Natural killer cell (primary cell): ENCODE results near the gene GSDMA. TPM values are rescaled to one million over a fixed set of nuclear protein-coding genes. Genes with fewer than 3 reads are reported as not detected.
"Not testable (repeated sequence)": the region's sequence is repeated elsewhere in the genome, so short reads cannot be mapped to it uniquely, and the experiment has no call there.

Experiments
- ATAC-seq, 3 donors: fragments of 150-1000 bp in 2 of 3; fragments of 200-7000 bp in 1 of 3; cut with Tn5 transposase; 1 replicate in 1 of 3; 2 replicates in 2 of 3; pipeline ENCODE4 v1.10.0; 2021; ENCODE audit warnings: mild to moderate bottlenecking in 2 of 3, moderate library complexity in 2 of 3
- DNase-seq, 2 donors: peaks; one replicate each; pipeline versions ENCODE4 v3.0.0 to v3.0.0-alpha.2; 2013 to 2021; ENCODE audit warnings: mixed read lengths in 1 of 2
- H3K27ac ChIP-seq: one replicate; pipeline ENCODE4 v1.5.1; 2013; ENCODE audit warnings: mild to moderate bottlenecking, low read length
- H3K27me3 ChIP-seq: one replicate; pipeline ENCODE4 v1.6.1; 2013; ENCODE audit warnings: low read length; ENCODE audit not compliant: control insufficient read depth, insufficient read depth
- H3K36me3 ChIP-seq: one replicate; pipeline ENCODE4 v1.6.1; 2013; ENCODE audit warnings: low read length; ENCODE audit not compliant: control insufficient read depth, insufficient read depth
- H3K4me1 ChIP-seq: one replicate; pipeline ENCODE4 v1.6.1; 2013; ENCODE audit warnings: low read length; ENCODE audit not compliant: control insufficient read depth, insufficient read depth
- H3K4me3 ChIP-seq: one replicate; pipeline ENCODE4 v1.5.1; 2013; ENCODE audit warnings: low read length
- H3K9me3 ChIP-seq: one replicate; pipeline ENCODE4 v1.6.1; 2013; ENCODE audit warnings: low read length; ENCODE audit not compliant: control insufficient read depth, insufficient read depth
- H3K27ac Mint-ChIP-seq, 2 donors: one replicate each; pipeline ENCODE4 v1.8.0; 2022; ENCODE audit warnings: mild to moderate bottlenecking in 2 of 2, mixed read lengths in 2 of 2, moderate library complexity in 1 of 2
- H3K27me3 Mint-ChIP-seq, 2 donors: one replicate each; pipeline ENCODE4 v1.8.0; 2022; ENCODE audit warnings: low read depth in 2 of 2, mixed read lengths in 2 of 2
- H3K36me3 Mint-ChIP-seq: one replicate; pipeline ENCODE4 v1.8.0; 2022; ENCODE audit warnings: mixed read lengths
- H3K4me1 Mint-ChIP-seq, 2 donors: one replicate each; pipeline ENCODE4 v1.8.0; 2022; ENCODE audit warnings: mixed read lengths in 2 of 2
- H3K4me3 Mint-ChIP-seq: one replicate; pipeline ENCODE4 v1.8.0; 2022; ENCODE audit warnings: mild to moderate bottlenecking, moderate library complexity, mixed read lengths
- H3K9me3 Mint-ChIP-seq, 2 donors: one replicate each; pipeline ENCODE4 v1.8.0; 2022; ENCODE audit warnings: mixed read lengths in 2 of 2
- CTCF ChIP-seq: fragments of 200-600 bp; IDR thresholded peaks from one replicate; pipeline ENCODE4 v1.8.0; 2022; ENCODE audit warnings: antibody characterized with exemption
- WGBS: methylation state at CpG from one replicate; pipeline ENCODE4 v1.1.7; 2013; ENCODE audit warnings: missing lambda C conversion rate; ENCODE audit not compliant: insufficient coverage; 5-methylcytosine and 5-hydroxymethylcytosine counted together
- intact Hi-C: fragments of 100-400 bp; cut with micrococcal nuclease; formaldehyde crosslinking; loops from one replicate; pipeline ENCODE4 v1.14.2; 2022
- total RNA-seq, 4 donors: library from RNA; stranded (reverse); fragments of 120-200 nt in 1 of 4; gene quantifications; one replicate each; pipeline versions ENCODE4 v1.2.3 to v1.2.4, GENCODE V29; 2013 to 2022

Gene GSDMA
- total RNA-seq, 3 donors from 2014 or later (not counting 1 experiment from before 2014, with no cell fraction given), result 1.1 to 3.2 (median 2.1) TPM

- no peak for ATAC-seq
- Mint-ChIP-seq H3K27me3 (no peaks in the 10 kb centered on the region), H3K4me1 (peaks cover 0 to 15% of the 10 kb centered on the region in 2 donors), H3K9me3 (no peaks in the 10 kb centered on the region), H3K4me3 (no peak overlapping the region), H3K27ac (no peak overlapping the region), H3K36me3 (peaks cover 19% of the 10 kb centered on the region)
- Histone ChIP-seq H3K36me3 (peaks cover 52% of the 10 kb centered on the region), H3K4me3 (no peak overlapping the region), H3K27me3 (no peaks in the 10 kb centered on the region), H3K27ac (no peak overlapping the region), H3K9me3 (no peaks in the 10 kb centered on the region), H3K4me1 (no peaks in the 10 kb centered on the region)
- intact Hi-C loops, result no loop called here
- TF ChIP-seq CTCF, result no peak
- WGBS, result 93% methylated on average over 4 of the region's 4 CpGs
- DNase-seq, result no peak
Observed at GRCh38 chr17:39997543-39997942, 34.7 kb downstream of the GSDMA start.

GRCh38 chr17:39999067-39999466 lies 36.3 kb downstream of the GSDMA start:
- no peak for ATAC-seq
- Mint-ChIP-seq H3K4me1 (peaks cover 0 to 9% of the 10 kb centered on the region in 2 donors), H3K9me3 (no peaks in the 10 kb centered on the region), H3K36me3 (peaks cover 4% of the 10 kb centered on the region), H3K4me3 (no peak overlapping the region), H3K27ac (no peak overlapping the region), H3K27me3 (no peaks in the 10 kb centered on the region)
- WGBS, result 96% methylated on average over 4 of the region's 4 CpGs
- H3K27me3 ChIP-seq, result no peaks in the 10 kb centered on the region
- no peak overlapping the region for H3K4me3 ChIP-seq
- peaks cover 37% of the 10 kb centered on the region for H3K36me3 ChIP-seq
- H3K9me3 ChIP-seq, result no peaks in the 10 kb centered on the region
- no peak for DNase-seq
- H3K27ac ChIP-seq, result no peak overlapping the region
- no peak for TF ChIP-seq CTCF
- intact Hi-C loops, result no loop called here
- no peaks in the 10 kb centered on the region for H3K4me1 ChIP-seq

- Histone ChIP-seq H3K27ac (no peak overlapping the region), H3K4me1 (no peaks in the 10 kb centered on the region), H3K9me3 (no peaks in the 10 kb centered on the region), H3K36me3 (peaks cover 26% of the 10 kb centered on the region), H3K4me3 (no peak overlapping the region), H3K27me3 (no peaks in the 10 kb centered on the region)
- Mint-ChIP-seq H3K4me1 (peaks cover 0 to 4% of the 10 kb centered on the region in 2 donors), H3K9me3 (no peaks in the 10 kb centered on the region), H3K27me3 (no peaks in the 10 kb centered on the region), H3K36me3 (no peaks in the 10 kb centered on the region), H3K27ac (no peak overlapping the region), H3K4me3 (no peak overlapping the region)
- intact Hi-C loops, result no loop called here
- no peak for TF ChIP-seq CTCF
- ATAC-seq, result no peak
- 100% methylated on average over 4 of the region's 7 CpGs for WGBS
- no peak for DNase-seq
Observed at GRCh38 chr17:40000161-40000560, 37.4 kb downstream of the GSDMA start.

- H3K27me3 Mint-ChIP-seq, H3K4me3 ChIP-seq, H3K36me3 Mint-ChIP-seq, intact Hi-C loops, H3K27ac ChIP-seq, H3K27me3 ChIP-seq, H3K4me3 Mint-ChIP-seq, H3K9me3 ChIP-seq, H3K4me1 Mint-ChIP-seq, DNase-seq, H3K4me1 ChIP-seq, H3K27ac Mint-ChIP-seq, ATAC-seq, H3K9me3 Mint-ChIP-seq: not testable (repeated sequence)
- 96% methylated on average over 8 of the region's 8 CpGs for WGBS
- H3K36me3 ChIP-seq, result peaks cover 15% of the 10 kb centered on the region
Observed at GRCh38 chr17:40001335-40001734, 38.5 kb downstream of the GSDMA start.
